ENCODE data around the gene NDOR1.
"Not testable (repeated sequence)": the region's sequence is repeated elsewhere in the genome, so short reads cannot be mapped to it uniquely, and the experiment has no call there.

DNA sequence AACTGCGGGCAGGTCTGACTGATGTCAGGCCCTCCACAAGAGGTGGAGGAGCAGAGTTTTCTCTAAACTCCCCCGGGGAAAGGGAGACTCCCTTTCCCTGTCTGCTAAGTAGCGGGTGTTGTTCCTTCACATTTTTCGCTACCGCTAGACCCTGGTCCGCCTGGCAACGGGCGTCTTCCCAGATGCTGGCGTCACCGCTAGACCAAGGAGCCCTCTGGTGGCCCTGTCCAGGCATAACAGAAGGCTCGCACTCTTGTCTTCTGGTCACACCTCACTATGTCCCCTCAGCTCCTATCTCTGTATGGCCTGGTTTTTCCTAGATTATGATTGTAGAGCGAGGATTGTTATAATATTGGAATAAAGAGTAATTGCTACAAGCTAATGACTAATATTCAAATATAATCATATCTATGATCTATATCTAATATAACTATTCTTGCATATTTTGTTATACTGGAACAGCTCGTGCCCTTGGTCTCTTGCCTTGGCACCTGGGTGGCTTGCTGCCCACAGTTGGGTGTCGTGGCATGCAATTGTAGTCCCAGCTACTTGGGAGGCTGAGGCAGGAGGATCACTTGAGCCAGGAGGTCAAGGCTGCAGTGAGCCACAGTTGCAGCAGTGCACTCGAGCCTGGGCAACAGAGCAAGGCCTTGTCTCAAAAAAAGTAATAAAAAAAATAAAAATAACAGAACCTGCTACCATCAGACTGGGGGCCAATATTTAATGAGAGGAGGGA is 56.8 kb downstream of the NDOR1 start:
- TF ChIP-seq, protein P1, sequence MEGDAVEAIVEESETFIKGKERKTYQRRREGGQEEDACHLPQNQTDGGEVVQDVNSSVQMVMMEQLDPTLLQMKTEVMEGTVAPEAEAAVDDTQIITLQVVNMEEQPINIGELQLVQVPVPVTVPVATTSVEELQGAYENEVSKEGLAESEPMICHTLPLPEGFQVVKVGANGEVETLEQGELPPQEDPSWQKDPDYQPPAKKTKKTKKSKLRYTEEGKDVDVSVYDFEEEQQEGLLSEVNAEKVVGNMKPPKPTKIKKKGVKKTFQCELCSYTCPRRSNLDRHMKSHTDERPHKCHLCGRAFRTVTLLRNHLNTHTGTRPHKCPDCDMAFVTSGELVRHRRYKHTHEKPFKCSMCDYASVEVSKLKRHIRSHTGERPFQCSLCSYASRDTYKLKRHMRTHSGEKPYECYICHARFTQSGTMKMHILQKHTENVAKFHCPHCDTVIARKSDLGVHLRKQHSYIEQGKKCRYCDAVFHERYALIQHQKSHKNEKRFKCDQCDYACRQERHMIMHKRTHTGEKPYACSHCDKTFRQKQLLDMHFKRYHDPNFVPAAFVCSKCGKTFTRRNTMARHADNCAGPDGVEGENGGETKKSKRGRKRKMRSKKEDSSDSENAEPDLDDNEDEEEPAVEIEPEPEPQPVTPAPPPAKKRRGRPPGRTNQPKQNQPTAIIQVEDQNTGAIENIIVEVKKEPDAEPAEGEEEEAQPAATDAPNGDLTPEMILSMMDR (IDR thresholded peaks at IDR 0.05) = peak; percentile 24 to 36 (median 28)
- not testable (repeated sequence) for TF ChIP-seq EP300, POLR2A (IDR thresholded peaks at IDR 0.05)
